NCI-H1694 treated with DMSO at 0.1 percent for 48 hours (cell line): Measurements from ENCODE around the gene TSFM.
A peak's percentile ranks its signal among the peaks of the same experiment; 100 is the strongest.

ENCODE experiments used
- DNase-seq: peaks from one replicate; lab custom pipeline; 2025; lab: John Stamatoyannopoulos, UW

TSFM gene

DNA sequence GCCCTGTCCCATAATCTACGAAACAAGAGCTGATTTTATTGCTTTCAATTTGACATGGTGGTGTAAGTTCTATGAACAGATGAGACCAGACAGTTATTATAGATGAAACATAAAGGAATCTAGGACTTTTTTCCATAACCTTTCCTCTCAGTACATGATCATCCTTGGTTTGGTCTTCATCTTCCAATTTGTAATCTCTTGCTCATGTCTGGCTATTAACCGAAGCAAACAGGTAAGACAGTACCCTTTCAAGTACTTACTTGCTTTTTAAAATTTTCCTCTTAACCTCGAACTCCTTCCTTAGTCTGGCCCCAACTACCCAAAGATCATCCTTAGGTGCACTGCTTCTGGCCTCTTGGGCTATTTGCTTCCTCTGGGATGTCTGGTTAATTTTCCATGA, 36.6 kb upstream of the TSFM start:
- no peak for DNase-seq

DNA sequence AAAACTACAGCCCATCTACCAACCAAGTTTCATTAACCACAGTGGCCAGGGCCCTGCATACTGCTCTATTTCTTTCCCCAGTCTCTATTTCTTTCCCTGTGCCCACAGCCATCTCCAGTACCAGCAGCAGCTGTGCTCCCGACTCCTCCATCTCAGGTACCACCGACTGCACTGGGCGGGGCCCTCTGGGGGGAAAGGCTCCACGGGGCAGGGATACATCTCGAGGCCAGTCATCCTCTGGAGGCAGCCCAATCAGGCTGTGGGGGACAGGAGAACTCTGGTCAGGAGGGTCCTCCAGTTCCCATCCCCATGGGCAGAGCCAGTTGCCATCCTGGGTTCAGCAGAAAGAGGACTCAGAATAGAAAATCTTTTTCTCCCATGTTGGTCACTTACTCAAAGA, 33.5 kb upstream of the TSFM start:
- DNase-seq = no peak

DNA sequence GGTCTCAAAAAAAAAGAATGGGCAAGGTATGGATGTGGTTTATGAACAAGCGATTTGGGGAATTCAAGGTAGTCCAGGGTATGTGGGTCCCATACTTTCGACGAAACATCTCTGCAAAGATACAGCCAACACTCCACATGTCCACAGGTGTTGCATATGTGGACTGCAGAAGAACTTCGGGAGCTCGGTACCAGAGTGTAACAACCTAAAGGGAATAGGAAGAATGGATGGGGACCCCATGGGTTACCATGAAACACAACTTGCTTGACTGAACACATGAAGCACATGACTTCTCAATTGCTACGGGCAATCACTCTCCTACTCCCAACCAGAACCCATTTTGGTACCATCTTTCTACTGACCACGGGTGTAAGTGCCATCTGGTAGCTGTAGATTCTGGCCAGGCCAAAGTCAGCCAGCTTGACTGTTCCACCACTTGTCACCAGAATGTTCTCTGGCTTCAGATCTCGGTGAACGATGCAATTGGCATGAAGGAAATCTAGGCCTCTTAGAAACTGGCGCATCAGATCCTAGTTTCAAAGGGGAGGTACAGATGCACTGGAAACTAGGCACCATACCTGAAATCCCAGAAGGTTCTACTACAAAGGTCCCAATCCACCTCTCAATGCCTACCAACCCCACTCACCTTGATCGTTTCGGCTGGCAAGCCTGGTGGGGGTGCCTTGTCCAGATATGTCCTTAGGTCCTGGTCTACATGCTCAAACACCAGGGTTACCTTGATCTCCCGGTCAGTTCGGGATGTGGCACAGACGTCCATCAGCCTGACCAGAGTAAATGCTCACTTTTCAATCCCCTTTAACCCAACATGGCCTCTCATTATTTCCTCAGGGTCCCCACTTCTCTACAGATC, 31.8 kb upstream of the TSFM start:
- DNase-seq = no peak

DNA sequence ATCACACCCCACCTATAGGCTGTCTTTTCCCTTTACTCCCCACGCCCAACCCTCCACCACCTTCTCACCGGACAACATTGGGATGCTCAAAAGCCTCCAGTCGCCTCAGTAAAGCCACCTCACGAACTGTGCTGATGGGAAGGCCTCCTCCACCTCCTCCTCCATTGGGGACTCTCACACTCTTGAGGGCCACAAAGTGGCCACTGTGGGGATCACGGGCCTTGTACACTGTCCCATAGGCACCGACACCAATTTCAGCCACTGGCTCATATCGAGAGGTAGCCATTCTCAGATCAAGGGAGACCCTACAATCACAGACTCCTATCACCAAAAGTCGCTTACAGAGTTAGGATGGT, 31.2 kb upstream of the TSFM start:
- no peak for DNase-seq

GRCh38 chr12:57751788-57752667, 30.6 kb upstream of the TSFM start, which contains the start of gene CDK4:
CDK4 (minus strand) TSS chr12:57752310; CDS start chr12:57751717, 593 bp downstream.
- DNase-seq = peak; percentile 98

DNA sequence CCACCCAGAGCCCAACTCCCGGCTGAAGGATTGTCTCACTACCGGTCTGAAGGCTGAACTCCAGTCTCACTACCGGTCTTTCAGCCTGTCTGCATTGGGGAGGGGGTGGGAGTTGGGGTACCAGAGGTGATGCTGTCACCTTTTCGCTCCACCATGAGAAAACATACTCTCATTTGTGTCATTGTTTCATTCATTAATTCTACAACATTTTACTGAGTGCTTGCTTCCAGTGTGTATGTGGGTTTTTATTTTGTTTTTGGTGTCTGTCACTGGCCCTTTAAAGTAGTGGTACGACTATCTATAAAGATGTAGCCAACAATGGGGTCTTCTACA, 30.0 kb upstream of the TSFM start:
- DNase-seq = no peak

DNA sequence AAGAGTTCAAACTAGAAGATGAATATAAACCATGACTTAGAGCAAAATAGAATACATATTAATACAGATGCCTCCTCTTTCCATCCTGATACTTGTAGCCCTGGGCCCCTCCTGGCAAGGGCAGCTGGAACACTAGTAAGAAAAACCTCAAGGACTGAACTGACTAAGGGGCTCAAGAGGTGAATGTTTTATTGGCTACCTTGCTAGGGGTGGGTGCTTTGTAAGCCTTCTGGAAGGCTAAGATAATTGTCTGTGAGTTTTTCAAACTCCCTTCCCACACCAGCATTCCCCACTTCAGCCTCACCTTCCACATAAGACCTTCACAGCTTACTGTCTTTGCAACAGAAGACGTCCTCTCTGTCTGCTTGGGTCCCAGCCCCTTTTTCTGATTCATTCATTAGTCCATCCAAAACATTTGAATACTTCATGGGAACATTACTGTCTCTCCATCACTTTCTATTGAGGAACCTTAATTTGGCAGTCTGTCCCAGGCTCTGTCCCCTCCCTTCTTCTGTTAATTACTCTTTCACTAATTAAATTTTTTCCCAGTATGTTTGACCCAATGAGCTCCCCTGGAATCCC, 28.7 kb upstream of the TSFM start:
- DNase-seq = no peak

DNA sequence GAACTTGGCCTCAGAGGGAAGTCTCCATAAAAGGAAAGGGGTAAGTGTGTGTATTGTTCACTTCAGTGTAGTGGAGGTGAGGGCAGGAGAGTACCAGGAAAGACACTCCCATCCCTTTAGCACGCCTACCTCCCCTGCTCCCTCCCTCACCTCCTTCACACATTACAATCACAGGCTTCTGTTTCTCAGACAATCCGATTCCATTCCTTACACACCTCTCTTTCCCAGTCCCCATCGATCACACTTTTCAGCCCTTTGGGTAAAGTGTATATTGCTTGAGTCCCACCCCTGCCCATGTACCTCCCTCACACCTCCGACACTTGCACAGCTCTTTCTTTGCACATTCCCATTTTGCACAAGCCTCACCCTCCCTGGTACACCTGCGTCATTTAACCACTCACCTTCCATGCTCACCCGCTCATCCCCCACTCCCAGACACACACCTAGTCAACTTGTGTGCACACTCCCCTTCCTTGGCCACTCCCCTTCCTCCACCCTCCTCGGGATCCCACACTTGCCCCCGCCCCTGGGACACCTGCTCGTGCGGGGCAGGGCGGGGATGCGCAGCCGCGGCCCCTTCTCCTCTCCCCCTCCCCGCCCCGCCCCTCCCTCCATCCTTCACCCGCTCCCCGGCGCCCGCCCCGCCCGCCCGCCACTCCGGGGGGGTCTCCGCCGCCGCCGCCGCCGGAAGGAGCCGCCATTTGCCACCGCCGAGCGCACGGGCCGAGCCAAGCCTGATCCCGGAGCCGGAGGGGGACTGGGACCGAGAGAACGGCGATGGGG, 28.0 kb upstream of the TSFM start, which contains the start of gene MARCHF9:
MARCHF9 (plus strand) TSS at position 693 of the 783 bp plus-strand sequence. CDS start 426 bp downstream, outside the sequence.
- peak; percentile 29 for DNase-seq

DNA sequence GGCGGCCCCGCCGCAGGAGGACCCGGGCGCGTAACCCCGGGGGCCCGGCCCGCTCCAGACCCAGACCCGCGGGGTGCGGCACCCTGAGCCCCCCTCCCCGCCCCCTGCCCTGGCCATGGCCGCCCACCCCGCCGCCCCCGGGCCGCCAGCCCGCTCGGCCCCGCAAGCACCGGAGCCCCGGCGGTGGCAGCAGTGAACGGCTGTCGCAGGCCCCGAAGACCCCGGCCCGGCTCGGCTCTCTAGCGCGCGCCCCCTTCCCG, 27.5 kb upstream of the TSFM start:
- no peak for DNase-seq

GRCh38 chr12:57755454-57756372, 26.9 kb upstream of the TSFM start:
- DNase-seq = no peak

- no peak for DNase-seq
These were observed 25.9 kb upstream of the TSFM start for GRCh38 chr12:57756406-57757341.

GRCh38 chr12:57757771-57758170, 24.8 kb upstream of the TSFM start:
- DNase-seq = no peak

- no peak for DNase-seq
These were observed 23.8 kb upstream of the TSFM start for GRCh38 chr12:57758552-57759359.

GRCh38 chr12:57759360-57759980, 23.1 kb upstream of the TSFM start:
- DNase-seq = peak; percentile 28

DNA sequence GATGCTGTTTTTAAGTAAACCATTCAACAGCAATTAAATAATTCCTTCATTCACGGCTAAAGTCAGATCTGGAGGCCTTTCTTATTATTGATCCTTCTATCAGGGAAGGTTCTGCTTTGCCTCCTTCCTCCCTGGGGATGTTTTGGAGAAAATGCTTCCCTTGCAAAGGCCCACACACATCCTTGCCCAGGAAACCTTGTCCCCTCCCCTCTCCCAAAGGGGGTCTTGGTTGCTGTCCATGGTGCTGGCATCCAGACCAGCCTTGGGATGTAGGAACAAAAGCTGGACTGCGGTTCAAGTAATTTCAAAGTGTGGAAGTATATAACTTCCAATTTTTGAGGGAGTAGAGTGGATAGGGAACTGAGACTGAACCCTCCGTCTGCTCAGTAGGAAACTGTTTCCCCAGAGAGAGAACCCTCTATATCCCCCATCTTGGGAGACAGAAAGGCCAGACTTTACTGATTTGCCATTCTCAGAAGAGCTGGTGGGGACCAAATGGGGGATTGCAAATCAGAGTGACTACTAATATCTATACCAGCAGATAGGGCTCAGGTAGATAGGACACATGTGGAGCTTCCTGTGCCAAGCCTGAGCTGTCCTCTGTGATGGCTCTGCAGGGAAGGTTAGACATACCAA, 22.1 kb upstream of the TSFM start:
- DNase-seq = no peak

DNA sequence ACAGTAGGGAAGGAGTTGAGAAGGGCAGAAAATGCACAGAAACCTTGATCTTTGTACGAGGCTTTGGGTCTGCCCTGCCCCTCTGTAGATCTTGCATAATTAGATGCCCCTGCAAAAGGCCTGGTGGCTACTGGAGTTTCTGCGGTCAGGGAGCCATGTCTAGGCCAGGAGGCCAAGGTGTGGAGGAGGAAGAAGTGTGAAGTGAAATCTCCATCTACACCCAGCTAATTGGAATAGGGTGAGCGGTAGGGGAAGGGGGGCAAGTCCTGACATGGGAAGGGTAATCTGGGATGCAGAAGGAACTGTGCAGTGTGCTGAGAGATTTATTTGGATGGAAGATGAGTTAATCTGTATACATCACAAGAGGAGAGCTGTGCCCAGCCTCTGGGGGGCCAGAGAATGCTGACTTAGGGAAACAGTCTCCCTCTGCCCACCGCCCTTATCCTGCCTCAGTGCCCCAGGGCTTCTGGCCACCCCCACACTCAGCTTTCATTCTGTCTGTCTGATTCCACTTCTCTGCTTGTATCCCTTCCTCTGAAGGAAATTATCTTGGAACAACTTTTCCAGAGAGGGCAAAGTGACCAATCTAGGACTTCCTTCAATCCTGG, 21.1 kb upstream of the TSFM start:
- no peak for DNase-seq

DNA sequence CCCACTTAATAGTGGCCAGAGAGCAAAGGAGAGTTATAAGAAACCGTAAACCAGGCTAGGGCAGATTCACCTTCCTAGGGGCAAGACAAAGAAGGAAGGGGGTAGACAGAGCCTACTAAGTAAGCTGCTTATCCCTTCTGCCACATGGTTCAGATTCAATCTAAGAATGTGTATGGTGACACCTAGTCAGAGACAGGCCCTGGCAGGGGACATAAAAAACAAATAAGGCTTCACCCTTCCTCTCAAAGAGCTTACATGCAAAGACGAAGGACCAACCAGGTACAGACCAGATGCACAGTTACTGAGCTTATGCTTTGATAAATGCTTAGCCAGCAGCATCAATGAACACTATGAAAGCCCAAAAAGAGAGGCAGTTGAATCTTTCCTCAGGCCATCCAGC, 20.1 kb upstream of the TSFM start:
- no peak for DNase-seq
